ENCODE results near the gene CCR5.

The CCR5 gene

DNA sequence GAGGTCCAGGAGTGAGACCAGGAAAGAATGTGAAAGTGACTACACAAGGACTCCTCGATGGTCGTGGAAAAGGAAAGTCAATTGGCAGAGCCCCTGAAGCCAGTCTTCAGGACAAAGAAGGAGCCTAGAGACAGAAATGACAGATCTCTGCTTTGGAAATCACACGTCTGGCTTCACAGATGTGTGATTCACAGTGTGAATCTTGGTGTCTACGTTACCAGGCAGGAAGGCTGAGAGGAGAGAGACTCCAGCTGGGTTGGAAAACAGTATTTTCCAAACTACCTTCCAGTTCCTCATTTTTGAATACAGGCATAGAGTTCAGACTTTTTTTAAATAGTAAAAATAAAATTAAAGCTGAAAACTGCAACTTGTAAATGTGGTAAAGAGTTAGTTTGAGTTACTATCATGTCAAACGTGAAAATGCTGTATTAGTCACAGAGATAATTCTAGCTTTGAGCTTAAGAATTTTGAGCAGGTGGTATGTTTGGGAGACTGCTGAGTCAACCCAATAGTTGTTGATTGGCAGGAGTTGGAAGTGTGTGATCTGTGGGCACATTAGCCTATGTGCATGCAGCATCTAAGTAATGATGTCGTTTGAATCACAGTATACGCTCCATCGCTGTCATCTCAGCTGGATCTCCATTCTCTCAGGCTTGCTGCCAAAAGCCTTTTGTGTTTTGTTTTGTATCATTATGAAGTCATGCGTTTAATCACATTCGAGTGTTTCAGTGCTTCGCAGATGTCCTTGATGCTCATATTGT lies 10.8 kb upstream of the CCR5 start:
- DNase-seq (ENCODE audit: low spot score): peak; percentile 63

DNA sequence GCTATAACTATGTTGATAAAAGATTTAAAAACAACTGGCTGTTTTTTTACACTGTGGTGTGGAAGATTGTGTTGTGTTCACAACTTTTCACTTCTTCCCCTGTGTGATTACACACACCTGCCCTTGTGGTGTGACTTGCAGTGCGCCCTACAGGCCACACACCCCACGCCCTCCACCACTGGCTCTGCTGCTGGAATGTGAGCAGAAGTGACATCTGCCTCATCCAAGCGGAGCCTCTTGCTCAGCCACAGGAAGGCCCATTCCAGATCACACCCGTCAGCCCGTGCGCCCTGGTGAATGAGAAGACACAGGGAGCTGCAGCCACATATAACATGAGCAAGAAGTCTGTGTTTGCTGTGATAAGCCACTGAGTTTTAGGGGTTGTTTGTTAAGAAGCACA lies 9.8 kb upstream of the CCR5 start:
- DNase-seq (ENCODE audit: low spot score): no peak

DNA sequence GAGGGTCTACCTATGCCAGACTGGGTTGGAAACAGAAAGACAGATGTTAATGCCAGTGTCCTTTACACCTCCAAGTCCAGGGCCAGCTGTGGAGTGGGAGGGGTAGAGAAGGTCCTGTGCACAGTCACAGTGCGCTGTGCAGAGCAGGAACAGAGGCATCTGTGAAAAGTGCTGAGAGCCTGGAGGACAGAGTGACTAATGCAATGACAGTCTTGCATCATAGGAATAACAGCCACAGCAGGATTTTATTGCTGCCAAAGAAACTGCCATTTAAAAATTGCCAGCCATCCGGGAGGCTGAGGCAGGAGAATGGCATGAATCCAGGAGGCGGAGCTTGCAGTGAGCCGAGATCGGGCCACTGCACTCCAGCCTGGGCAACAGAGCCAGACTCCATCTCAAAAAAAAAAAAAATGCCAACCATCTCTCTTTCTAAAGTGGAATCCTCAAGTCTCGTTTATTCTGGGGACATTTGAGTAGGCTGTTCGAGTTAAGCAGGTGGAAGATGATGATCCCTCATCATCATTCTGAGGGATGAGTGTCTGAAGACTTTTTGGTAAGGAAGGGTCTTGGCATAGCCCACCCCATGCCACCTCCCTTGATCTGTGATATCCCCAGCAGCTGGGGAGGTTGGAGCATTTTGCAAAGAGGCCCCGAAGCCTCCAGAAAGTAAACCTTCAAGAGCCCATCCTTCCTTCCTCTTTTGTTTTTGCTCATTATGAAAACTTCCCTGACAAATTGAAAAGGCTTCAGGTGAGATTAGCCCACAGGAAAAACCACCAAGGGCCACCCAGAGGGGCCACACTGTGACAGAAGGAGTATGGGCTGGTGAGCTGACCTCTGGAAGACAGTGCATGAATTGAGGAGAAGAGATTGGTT lies 9.1 kb upstream of the CCR5 start:
- no peak for DNase-seq (ENCODE audit: low spot score)

DNA sequence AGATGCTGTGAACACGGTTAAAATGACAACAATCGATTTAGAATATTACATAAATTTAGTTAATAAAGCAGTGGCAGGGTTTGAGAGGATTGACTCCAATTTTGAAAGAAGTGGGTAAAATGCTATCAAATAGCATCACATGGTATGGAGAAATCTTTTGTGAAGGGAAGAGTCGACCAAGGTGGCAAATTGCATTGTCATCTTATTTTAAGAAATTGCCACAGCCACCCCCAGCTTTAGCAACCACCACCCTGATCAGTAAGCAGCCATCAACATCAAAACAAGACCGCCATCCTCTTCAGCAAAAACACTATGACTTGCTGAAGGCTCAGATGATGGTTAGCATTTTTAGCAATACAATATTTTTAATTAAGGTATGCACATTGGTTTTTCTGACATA lies 5.7 kb upstream of the CCR5 start:
- no peak for DNase-seq (ENCODE audit: low spot score)

DNA sequence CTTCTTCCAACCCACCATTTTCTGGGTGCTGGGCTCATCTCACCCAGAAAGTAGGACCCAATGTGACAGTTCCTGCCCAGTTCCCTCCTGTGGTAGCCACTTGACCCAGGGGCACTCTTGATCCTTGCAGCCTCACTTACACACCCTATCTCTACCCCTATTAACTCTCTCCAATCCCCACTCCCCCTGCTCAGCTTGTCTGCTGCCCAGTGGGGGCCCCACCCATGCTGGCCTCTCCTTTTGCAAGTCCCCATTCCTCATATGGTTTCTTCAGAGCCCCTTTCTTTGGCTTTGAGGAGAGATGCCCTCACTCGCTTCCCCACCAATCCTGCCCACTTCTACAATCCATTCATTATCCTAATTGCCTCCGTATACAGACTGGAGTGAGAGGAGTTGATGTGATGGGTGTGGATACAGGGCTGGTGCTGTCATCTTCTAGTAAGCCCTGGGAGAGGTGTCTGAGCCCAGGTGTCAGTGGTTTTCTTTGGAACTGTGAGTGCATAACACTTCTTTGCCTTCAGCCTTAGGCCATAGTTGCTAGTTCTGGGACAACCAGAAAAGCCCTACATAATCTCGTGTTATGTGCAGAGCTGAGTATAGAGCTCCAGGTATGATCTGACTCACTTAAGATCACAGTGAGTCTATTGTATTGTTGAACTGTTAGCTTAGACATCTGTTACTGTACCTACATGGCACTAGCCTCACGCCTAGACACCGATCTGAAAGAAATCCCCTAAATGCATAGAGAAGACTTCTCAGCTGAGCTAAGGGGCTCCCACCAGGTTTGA lies 4.8 kb upstream of the CCR5 start:
- no peak for DNase-seq (ENCODE audit: low spot score)

DNA sequence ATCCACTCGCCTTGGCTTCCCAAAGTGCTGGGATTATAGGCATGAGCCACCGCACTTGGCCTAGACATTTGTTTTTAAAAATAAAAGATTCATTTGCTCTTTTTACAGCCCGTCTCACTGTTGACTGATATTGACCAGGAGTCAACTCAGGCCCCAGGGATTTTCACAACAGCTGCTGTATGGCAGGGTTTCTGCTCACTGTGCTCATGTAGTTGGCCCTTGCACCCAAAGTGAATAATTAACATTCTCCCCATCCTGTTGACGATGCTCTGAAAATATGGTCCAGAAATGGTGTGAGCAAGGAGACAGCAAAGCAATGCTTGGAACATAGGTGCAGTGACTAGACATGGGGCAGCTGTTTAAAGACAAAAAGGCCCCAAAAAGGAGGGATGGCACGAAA lies 2.9 kb upstream of the CCR5 start:
- no peak for DNase-seq (ENCODE audit: low spot score)

DNA sequence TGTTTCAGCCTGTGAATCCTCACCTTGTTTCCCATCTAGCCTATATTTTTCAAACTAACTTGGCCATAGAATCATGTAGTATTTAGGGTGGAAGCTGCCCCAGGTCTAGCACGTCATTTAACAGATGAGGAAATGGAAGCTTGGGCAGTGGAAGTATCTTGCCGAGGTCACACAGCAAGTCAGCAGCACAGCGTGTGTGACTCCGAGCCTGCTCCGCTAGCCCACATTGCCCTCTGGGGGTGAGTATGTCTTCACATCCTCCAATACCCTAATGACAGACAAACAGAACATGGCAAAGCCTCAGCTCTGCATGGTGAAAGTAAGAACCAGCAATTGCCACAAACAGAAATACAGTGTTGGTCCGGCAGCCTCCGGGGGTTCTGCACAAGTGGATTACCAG lies 2.2 kb upstream of the CCR5 start:
- DNase-seq (ENCODE audit: low spot score): peak; percentile 85

DNA sequence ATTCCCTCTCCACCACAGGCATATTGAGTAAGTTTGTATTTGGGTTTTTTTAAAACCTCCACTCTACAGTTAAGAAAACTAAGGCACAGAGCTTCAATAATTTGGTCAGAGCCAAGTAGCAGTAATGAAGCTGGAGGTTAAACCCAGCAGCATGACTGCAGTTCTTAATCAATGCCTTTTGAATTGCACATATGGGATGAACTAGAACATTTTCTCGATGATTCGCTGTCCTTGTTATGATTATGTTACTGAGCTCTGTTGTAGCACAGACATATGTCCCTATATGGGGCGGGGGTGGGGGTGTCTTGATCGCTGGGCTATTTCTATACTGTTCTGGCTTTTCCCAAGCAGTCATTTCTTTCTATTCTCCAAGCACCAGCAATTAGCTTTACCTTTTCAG lies 1.6 kb upstream of the CCR5 start:
- DNase-seq (ENCODE audit: low spot score): no peak

DNA sequence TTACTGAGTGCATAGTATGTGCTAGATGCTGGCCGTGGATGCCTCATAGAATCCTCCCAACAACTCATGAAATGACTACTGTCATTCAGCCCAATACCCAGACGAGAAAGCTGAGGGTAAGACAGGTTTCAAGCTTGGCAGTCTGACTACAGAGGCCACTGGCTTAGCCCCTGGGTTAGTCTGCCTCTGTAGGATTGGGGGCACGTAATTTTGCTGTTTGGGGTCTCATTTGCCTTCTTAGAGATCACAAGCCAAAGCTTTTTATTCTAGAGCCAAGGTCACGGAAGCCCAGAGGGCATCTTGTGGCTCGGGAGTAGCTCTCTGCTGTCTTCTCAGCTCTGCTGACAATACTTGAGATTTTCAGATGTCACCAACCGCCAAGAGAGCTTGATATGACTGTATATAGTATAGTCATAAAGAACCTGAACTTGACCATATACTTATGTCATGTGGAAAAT lies 1.0 kb upstream of the CCR5 start:
- DNase-seq (ENCODE audit: low spot score): no peak

DNA sequence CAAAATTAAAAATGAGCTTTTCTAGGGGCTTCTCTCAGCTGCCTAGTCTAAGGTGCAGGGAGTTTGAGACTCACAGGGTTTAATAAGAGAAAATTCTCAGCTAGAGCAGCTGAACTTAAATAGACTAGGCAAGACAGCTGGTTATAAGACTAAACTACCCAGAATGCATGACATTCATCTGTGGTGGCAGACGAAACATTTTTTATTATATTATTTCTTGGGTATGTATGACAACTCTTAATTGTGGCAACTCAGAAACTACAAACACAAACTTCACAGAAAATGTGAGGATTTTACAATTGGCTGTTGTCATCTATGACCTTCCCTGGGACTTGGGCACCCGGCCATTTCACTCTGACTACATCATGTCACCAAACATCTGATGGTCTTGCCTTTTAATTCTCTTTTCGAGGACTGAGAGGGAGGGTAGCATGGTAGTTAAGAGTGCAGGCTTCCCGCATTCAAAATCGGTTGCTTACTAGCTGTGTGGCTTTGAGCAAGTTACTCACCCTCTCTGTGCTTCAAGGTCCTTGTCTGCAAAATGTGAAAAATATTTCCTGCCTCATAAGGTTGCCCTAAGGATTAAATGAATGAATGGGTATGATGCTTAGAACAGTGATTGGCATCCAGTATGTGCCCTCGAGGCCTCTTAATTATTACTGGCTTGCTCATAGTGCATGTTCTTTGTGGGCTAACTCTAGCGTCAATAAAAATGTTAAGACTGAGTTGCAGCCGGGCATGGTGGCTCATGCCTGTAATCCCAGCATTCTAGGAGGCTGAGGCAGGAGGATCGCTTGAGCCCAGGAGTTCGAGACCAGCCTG lies 984 bp downstream of the CCR5 start:
- DNase-seq (ENCODE audit: low spot score): no peak

DNA sequence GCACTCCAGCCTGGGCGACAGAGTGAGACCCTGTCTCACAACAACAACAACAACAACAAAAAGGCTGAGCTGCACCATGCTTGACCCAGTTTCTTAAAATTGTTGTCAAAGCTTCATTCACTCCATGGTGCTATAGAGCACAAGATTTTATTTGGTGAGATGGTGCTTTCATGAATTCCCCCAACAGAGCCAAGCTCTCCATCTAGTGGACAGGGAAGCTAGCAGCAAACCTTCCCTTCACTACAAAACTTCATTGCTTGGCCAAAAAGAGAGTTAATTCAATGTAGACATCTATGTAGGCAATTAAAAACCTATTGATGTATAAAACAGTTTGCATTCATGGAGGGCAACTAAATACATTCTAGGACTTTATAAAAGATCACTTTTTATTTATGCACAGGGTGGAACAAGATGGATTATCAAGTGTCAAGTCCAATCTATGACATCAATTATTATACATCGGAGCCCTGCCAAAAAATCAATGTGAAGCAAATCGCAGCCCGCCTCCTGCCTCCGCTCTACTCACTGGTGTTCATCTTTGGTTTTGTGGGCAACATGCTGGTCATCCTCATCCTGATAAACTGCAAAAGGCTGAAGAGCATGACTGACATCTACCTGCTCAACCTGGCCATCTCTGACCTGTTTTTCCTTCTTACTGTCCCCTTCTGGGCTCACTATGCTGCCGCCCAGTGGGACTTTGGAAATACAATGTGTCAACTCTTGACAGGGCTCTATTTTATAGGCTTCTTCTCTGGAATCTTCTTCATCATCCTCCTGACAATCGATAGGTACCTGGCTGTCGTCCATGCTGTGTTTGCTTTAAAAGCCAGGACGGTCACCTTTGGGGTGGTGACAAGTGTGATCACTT lies 2.0 kb downstream of the CCR5 start:
- DNase-seq (ENCODE audit: low spot score): peak; percentile 62

DNA sequence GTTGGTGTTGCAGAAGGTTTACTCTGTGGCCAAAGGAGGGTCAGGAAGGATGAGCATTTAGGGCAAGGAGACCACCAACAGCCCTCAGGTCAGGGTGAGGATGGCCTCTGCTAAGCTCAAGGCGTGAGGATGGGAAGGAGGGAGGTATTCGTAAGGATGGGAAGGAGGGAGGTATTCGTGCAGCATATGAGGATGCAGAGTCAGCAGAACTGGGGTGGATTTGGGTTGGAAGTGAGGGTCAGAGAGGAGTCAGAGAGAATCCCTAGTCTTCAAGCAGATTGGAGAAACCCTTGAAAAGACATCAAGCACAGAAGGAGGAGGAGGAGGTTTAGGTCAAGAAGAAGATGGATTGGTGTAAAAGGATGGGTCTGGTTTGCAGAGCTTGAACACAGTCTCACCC lies 4.0 kb downstream of the CCR5 start:
- no peak for DNase-seq (ENCODE audit: low spot score)

DNA sequence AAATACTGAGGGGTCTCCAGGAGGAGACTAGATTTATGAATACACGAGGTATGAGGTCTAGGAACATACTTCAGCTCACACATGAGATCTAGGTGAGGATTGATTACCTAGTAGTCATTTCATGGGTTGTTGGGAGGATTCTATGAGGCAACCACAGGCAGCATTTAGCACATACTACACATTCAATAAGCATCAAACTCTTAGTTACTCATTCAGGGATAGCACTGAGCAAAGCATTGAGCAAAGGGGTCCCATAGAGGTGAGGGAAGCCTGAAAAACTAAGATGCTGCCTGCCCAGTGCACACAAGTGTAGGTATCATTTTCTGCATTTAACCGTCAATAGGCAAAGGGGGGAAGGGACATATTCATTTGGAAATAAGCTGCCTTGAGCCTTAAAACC lies 4.5 kb downstream of the CCR5 start:
- DNase-seq (ENCODE audit: low spot score): no peak

DNA sequence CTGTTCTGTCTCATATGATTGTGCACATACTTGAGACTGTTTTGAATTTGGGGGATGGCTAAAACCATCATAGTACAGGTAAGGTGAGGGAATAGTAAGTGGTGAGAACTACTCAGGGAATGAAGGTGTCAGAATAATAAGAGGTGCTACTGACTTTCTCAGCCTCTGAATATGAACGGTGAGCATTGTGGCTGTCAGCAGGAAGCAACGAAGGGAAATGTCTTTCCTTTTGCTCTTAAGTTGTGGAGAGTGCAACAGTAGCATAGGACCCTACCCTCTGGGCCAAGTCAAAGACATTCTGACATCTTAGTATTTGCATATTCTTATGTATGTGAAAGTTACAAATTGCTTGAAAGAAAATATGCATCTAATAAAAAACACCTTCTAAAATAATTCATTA lies 5.1 kb downstream of the CCR5 start:
- DNase-seq (ENCODE audit: low spot score): no peak

DNA sequence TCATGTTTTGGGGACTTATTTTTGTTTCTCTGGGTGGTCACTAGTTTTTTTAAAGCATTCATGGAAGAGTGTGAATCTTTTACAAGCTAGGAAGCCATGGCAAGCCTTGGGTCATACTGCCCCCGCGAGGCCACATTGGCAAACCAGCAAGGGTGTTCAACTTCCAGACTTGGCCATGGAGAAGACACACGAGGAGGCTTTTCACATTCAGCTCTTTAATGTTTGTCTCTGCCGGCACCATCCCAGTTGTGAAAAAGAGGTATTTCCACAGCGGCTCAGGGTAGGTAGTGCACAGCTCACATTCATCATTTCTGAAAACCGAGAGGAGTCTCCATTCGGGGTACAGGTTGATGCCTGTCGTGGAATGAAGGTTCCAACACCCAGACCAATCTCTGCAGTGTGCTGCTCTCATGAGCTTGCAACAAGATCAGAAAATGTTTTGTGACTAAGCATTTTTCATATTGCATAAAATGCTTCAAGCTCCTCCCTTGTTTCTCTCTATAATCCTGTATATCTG lies 7.7 kb downstream of the CCR5 start:
- DNase-seq (ENCODE audit: low spot score): peak; percentile 67

DNA sequence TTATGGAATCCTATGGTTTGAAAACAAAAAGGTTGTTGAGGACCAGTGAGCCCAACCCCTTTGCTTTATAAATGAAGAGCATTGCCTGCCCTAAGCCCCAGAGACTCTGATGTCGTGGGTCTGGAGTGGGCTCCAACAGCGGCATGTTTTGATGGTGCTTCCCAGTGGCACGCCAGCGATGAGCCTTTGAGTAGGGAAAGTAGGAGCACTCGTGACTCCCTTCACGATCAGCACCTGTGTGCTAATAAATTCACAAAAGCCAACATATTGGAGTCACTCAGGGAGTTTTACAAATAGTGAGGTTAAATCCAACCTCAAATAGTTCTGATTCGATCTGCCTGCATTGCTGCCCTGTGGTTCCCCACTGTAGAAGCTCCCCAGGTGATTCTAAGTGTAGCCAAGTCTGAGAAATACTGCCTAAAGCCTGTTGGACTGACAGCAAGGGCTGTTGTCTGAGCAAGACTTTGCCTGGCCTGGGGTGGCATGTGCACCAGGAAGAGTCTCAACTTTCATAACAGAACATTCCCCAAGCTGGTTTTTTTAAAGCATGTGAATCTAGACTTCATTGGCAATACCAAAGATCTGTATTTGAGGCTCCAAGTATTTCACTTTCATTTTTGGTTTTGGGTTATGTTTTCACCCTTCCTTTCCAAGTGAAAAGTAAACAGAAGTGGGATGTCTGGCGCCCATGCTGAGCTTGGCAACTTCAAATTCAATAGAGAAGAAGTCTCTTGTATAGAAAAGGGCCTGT lies 9.9 kb downstream of the CCR5 start:
- no peak for DNase-seq (ENCODE audit: low spot score)

DNA sequence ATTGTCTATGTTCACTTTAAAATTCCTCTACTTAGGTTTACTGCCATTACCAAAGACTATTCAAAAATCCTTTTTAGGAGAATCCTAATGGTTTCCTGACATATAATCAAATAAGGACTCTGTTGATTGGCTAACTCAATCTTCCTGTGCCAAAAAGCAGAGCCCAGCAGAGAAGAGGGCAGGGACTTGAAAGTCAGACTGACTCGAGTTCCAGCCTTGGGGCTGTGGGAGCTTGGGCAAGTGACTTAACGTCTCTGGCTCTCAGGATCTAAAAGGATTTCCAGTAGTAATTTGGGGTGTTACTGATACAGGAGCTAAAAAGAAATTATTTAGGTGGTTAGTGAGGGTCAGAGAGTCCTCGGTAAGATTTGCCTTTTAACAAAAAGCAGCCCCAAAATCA lies 10.9 kb downstream of the CCR5 start:
- DNase-seq (ENCODE audit: low spot score): no peak

DNA sequence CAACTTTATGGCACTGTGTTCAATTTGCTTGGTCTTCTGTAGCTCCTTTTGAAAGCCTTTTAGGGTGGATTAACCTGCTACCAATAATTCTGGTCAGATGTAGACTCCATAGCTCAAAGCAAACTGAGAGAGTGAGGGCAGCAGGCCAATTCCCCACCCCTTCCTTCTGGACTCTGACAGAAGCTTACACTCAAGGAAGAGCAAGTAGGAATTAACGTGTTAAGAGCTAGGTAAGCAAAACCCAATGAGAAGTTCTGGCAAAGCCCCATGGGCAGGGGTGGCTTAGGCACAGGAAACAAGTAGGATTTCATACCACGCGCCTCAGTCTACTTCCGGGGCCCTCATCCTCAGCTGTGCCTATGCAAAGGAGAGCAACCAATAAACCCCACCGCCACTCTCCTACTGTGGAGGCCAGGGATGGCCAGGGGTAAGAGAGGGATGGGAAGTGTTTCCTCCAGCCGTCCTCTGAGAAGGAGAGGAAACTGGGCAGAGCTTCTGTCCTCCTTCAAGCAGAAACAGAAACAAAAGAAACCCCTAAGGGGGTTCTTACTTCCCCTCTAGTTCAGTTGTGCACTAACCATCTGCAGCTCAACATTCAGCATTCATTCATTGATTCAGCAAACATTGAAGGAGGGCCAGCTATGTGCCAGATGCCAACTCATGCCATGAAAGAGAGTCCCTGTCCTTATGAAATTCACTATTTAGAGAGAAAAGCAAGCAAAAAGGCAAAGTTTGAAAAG lies 12.6 kb downstream of the CCR5 start:
- DNase-seq (ENCODE audit: low spot score): no peak

DNA sequence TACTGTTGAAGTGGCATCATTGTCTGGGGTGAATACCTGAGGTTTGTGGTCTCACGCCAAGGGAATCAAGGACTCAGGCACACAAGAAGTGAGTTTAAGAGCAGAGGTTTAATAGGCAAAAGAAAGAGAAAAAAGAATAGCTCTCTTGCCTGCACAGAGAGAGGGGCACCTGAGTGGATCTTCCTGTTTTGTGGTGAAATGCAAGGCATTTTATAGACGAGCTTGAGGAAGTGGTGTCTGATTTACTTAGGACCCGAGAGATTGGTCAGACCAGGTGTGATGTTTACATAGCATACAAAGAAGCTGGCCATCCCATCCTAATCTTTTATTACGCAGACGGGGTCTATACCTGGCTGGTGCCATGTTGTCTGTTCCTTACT lies 13.2 kb downstream of the CCR5 start:
- DNase-seq (ENCODE audit: low spot score): no peak
